GM12801 (cell line): Measurements from ENCODE around the gene EFHC1.

Source experiments
- CTCF ChIP-seq: IDR thresholded peaks from one replicate; pipeline ENCODE4 v1.5.1; 2011; ENCODE audit warnings: control low read depth; ENCODE audit not compliant: insufficient read length; ENCODE audit errors: extremely low read depth

EFHC1 gene

GRCh38 chr6:52377538-52378221, 42.5 kb upstream of the EFHC1 start:
- TF ChIP-seq CTCF: no peak

GRCh38 chr6:52381249-52381648, 38.9 kb upstream of the EFHC1 start:
- no peak for TF ChIP-seq CTCF

GRCh38 chr6:52384145-52384766, 35.9 kb upstream of the EFHC1 start:
- no peak for TF ChIP-seq CTCF

GRCh38 chr6:52385074-52385473, 35.1 kb upstream of the EFHC1 start:
- no peak for TF ChIP-seq CTCF

- TF ChIP-seq CTCF: no peak
These were observed 31.4 kb upstream of the EFHC1 start for GRCh38 chr6:52388790-52389189.

GRCh38 chr6:52389264-52389625, 30.9 kb upstream of the EFHC1 start:
- no peak for TF ChIP-seq CTCF

GRCh38 chr6:52389626-52390360, 30.3 kb upstream of the EFHC1 start:
- no peak for TF ChIP-seq CTCF
